ENCODE measurements around the gene MUC21.

- TF ChIP-seq EZH2phosphoT487 (IDR thresholded peaks at IDR 0.05; ENCODE audit: low read length): no peak
- no peak for TF ChIP-seq CTCF (IDR thresholded peaks at IDR 0.05; ENCODE audit: low read length)
- TF ChIP-seq EZH2 (optimal IDR thresholded peaks at IDR 0.05; ENCODE audit: low read depth, low read length): no peak
Observed at GRCh38 chr6:31035862-31036497, 52.5 kb downstream of the MUC21 start.

All from MM.1S (cell line).